AG20443 (cell line): Measurements from ENCODE around the gene FAM98B.

Experiments
- DNase-seq: peaks from one replicate; pipeline ENCODE4 v3.0.0; 2012; ENCODE audit warnings: low spot score, mixed read lengths

The FAM98B gene

DNA sequence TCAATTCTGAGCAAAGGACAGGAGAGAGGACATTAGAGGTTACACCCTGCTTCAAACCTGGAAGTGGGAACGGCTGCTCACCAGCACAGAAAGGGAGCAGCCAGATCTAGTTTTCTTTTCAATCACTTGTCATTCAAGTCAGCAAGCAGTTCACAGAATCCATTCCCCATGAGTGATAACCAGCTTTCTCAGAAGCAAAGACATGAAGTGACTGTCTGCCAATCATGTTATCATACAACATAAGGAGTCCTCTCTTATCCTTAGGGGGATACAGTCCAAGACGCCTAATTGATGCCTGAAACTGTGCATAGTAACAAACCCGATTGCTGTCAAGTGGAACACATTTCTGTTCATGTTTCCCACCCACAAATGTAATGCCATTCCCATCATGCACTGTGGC, 54.7 kb downstream of the FAM98B start:
- DNase-seq: no peak

GRCh38 chr15:38509152-38509551, 55.2 kb downstream of the FAM98B start:
- no peak for DNase-seq

- DNase-seq: no peak
Observed at GRCh38 chr15:38512901-38513300, 59.0 kb downstream of the FAM98B start.

DNA sequence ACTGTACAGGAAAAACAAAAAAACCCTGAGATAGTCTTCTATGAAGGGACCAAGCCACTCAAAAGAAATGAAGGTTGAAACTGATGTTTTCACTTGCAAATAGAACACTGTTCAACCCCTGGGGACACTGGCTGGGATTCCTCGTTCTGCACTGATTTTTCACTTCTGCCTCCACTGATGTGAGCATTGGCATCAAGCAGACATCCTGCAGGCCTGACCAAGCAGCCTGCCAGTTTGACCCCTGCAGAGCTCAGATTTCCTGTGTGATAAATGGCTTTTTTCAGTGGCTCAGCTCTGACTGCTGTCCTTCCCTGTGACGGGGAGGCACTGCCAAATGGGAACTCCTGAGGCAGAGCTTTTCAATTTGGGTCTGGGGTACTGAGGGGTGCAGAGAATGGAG, 60.7 kb downstream of the FAM98B start:
- DNase-seq: no peak

DNA sequence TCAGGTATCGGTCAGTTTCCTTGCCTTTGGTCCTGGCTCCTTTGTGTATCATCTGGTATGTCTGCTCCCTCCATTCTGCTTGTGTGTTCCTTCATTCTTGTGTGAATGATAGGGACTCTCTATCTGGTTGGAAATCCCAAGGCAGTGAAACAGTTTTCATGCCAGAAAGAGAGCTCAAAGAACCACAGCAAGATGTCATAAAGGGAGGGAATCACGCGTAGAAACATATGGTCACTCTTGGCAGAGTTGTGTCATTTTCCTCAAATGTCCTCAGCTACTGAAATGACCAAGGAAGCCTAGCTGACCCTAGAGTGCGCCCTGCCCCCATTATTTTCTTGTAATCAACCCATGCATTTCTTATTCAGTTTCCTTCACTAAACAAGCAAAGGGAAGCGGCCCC, 62.7 kb downstream of the FAM98B start:
- DNase-seq: no peak

- DNase-seq: peak; percentile 27
Observed at GRCh38 chr15:38517312-38517975, 63.5 kb downstream of the FAM98B start.

- DNase-seq: no peak
Observed at GRCh38 chr15:38518084-38518483, 64.2 kb downstream of the FAM98B start.

DNA sequence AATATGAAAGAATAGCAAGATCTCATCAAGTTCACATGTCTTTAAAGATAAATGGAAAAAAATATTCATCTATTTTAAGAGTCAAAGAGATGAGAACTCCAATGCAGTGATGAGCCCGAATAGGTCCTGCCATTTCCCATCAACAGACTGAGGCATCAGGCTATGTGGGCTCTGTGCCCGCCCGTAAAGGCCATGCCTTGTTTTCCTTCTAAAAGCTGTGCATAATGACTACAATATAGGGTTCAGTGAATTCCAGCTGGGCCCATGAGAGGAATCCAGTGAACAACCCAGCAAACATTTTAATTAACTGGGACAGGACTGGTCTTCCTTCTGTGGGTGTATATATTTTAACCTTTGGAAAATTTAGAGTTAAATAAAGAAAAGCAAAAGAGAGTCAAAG, 66.1 kb downstream of the FAM98B start:
- DNase-seq: no peak

GRCh38 chr15:38521316-38521715, 67.4 kb downstream of the FAM98B start:
- DNase-seq: no peak

DNA sequence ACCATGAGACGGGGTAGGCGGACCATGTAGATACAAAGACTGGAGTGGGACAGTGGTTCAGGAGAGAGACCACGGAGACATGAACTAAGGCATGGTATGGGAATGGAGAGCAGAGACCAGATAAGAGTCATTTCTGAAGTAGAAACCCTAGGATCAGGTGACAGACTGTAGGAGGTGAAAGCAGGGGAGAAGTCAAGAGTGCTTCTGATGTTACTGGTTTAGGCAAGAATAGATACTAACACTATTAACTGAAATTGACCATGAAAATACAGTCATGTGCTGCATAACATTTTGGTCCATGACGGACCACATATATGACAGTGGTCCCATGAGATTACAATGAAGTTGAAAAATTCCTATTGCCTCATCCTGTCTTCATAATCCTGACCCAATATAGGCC, 69.0 kb downstream of the FAM98B start:
- DNase-seq: no peak

DNA sequence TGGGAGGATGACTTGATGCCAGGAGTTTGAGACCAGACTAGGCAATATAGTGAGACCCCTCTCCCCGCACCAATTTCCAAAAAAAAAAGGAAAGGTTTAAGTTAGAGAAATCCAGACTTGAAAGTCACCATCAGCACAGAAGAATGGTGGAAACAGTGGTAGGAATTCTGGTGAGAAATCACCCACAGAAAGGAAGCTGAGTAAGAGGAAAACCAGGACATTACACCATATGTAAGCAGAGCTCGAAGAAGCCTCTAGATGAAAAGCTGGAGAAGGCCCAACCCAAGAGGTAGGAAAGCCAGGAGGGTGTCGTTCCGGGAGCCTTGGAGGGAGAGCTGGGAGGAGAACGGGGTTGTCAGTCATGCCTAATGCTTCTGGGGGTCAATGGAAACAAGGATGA, 70.2 kb downstream of the FAM98B start:
- DNase-seq: no peak

DNA sequence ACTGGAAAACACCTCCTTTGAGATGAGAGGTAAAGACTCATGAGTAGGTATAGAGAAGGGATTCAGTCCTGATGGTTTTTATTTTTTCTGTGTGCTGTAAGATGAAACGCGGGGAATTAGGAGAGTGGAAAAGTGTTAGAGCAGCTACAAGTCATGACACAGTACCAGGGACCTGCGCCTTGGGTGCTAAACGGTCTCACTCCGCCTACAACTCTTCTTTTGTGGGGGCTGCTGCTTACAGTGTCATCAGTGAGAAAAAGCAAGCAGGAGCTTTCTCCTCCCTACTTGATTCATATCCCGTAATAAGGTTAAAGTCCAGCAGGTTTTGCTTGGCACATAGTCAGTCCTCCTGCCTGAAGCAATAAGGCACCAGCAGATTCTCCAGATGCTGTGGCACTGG, 71.6 kb downstream of the FAM98B start:
- DNase-seq: no peak

- DNase-seq: no peak
Observed at GRCh38 chr15:38526158-38526557, 72.2 kb downstream of the FAM98B start.

DNA sequence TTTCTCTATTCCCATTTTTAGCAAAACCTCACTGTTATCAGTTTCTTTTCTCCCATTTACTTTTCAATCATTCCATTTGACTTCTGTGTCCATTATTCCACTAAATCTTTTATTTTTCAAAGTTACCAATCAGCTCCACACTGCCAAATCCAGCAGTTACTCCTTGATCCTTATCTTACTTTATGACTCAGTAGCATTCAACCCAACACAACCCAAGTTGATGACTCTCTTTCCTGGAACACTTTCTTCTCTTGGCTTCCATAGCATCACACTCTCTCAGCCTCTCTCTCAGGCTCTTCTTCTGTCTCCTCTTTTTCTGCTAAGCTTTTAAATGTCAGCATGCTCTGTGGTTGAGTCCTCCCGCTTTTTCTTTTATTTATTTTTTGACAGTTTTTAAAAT, 74.4 kb downstream of the FAM98B start:
- DNase-seq: peak; percentile 50

- no peak for DNase-seq
Observed at GRCh38 chr15:38530113-38530512, 76.2 kb downstream of the FAM98B start.

DNA sequence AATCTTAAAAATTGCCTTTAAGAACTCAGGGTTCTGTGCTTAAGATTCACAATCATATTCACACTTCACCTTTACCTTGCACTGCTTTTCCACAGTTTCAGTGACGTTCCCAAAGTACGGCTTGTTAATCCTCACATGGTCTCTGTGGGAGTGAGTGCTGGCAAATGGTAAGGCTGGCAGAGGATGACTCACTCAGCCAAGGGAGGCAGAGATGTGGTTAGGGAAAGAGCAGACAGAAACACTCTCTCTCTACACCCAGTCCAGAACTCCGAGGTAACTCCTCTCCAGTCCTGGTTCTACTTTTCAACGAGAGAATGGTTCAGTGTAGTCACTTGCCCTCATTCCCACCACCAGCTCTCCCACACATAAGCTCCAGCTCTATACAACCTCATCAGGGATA, 77.6 kb downstream of the FAM98B start:
- peak; percentile 45 for DNase-seq

GRCh38 chr15:38532728-38533127, 78.8 kb downstream of the FAM98B start:
- no peak for DNase-seq

GRCh38 chr15:38533416-38533915, 79.5 kb downstream of the FAM98B start:
- no peak for DNase-seq

GRCh38 chr15:38533926-38534325, 80.0 kb downstream of the FAM98B start:
- no peak for DNase-seq

GRCh38 chr15:38534691-38535090, 80.8 kb downstream of the FAM98B start:
- DNase-seq: no peak

GRCh38 chr15:38535491-38536200, 81.7 kb downstream of the FAM98B start:
- peak; percentile 33 for DNase-seq

- DNase-seq: peak; percentile 76
Observed at GRCh38 chr15:38536201-38536676, 82.3 kb downstream of the FAM98B start.
